Panc1 (cell line): ENCODE results near the gene RABGAP1L.

Experiments used
- CTCF ChIP-seq: fragments of 450-650 bp; IDR thresholded peaks from 2 replicates; pipeline ENCODE4 v1.5.1; 2017; ENCODE audit warnings: mild to moderate bottlenecking
- POLR2AphosphoS5 ChIP-seq: IDR thresholded peaks from 2 replicates; pipeline ENCODE4 v1.6.1; 2012; ENCODE audit warnings: mild to moderate bottlenecking, low read depth, low read length, moderate library complexity
- REST ChIP-seq, 2 experiments: IDR thresholded peaks; 2 replicates each; pipeline ENCODE4 v1.6.1; 2011 to 2012; ENCODE audit warnings: low read depth in 2 of 2, control low read depth in 1 of 2, low read length in 1 of 2, mild to moderate bottlenecking in 1 of 2, moderate library complexity in 1 of 2; ENCODE audit not compliant: insufficient read depth in 1 of 2
- SIN3A ChIP-seq: IDR thresholded peaks from 2 replicates; pipeline ENCODE4 v1.6.1; 2012; ENCODE audit warnings: low read depth, mild to moderate bottlenecking, low read length, moderate library complexity, borderline replicate concordance; ENCODE audit not compliant: insufficient read depth
- TCF7L2 ChIP-seq: IDR thresholded peaks from 2 replicates; pipeline ENCODE4 v1.6.1; 2011; ENCODE audit warnings: mild to moderate bottlenecking, low read depth, low read length, inconsistent platforms

GRCh38 chr1:174161813-174162212 is 2.5 kb downstream of the RABGAP1L start:
- TF ChIP-seq CTCF: no peak
- TF ChIP-seq POLR2AphosphoS5: no peak
- TF ChIP-seq REST (IDR thresholded peaks at IDR 0.05; ENCODE audit: insufficient read depth in 1 of 2, low read depth in 2 of 2, low read length in 1 of 2): no peak
- TF ChIP-seq SIN3A: no peak
- no peak for TF ChIP-seq TCF7L2
